K562 (cell line): ENCODE measurements around the gene KCNK3. TPM values are rescaled to one million over a fixed set of nuclear protein-coding genes. Genes with fewer than 3 reads are reported as not detected.

ENCODE experiments used
- ATAC-seq: fragments of 200-7000 bp; cut with Tn5 transposase; 3 replicates; pipeline ENCODE4 v1.9.1; 2020; ENCODE audit warnings: moderate library complexity
- BruUV-seq: library from RNA; stranded (reverse); fragments of 400-500 nt; replicated peaks from 2 replicates; lab custom pipeline; 2021; lab: Mats Ljungman, UMichigan
- CTCF ChIA-PET: fragments of 300-600 bp; formaldehyde crosslinking; extraction: SDS; loops from one replicate; lab custom pipeline; 2021; ENCODE audit warnings: low intra/inter-chr PET ratio; lab: Yijun Ruan, JAX
- POLR2A ChIA-PET: fragments of 300-600, 350-650 bp; sonication (Branson Sonifier 250); formaldehyde crosslinking; extraction: SDS; loops from one replicate; lab custom pipeline; 2021; ENCODE audit warnings: antibody characterized with exemption, inconsistent platforms; lab: Yijun Ruan, JAX
- DNase-seq, 4 experiments: peaks; one replicate each; pipeline versions ENCODE4 v3.0.0 to v3.0.0-alpha.2; 2011 to 2018; ENCODE audit warnings: low spot score in 3 of 4, mixed read lengths in 3 of 4; ENCODE audit errors: extremely low read depth in 1 of 4
- FAIRE-seq: peaks from 2 replicates; lab custom pipeline; 2011; peaks lifted over from hg19 to GRCh38; lab: Jason Lieb, UNC
- H2AFZ ChIP-seq: 2 replicates; pipeline ENCODE4 v1.6.0; 2011; ENCODE audit warnings: low read depth, low read length, control low read depth, inconsistent platforms
- H3K27ac ChIP-seq: fragments of 200-600 bp; 3 replicates; pipeline ENCODE4 v1.8.0; 2011; ENCODE audit warnings: low read depth, mild to moderate bottlenecking, control low read depth, inconsistent platforms, low read length, moderate library complexity, mixed read lengths; ENCODE audit errors: extremely low read depth
- H3K27me3 ChIP-seq, 2 experiments: fragments of 300-600 bp in 1 of 2; 2 replicates in 1 of 2; 3 replicates in 1 of 2; pipeline versions ENCODE4 v1.6.0 to v1.8.0; 2011; ENCODE audit warnings: inconsistent platforms in 2 of 2, low read length in 2 of 2, mild to moderate bottlenecking in 1 of 2, mixed read lengths in 1 of 2, moderate library complexity in 1 of 2; ENCODE audit not compliant: control insufficient read depth in 2 of 2, insufficient read depth in 2 of 2
- H3K36me3 ChIP-seq: fragments of 300-600 bp; 3 replicates; pipeline ENCODE4 v1.8.0; 2011; ENCODE audit warnings: mild to moderate bottlenecking, low read length, inconsistent platforms; ENCODE audit not compliant: control insufficient read depth, insufficient read depth
- H3K4me1 ChIP-seq, 2 experiments: fragments of 200-600 bp in 1 of 2; replicated peaks in 1 of 2; 2 replicates in 1 of 2; 3 replicates in 1 of 2; pipeline versions ENCODE4 v1.5.1 to v1.8.0; 2011; ENCODE audit warnings: inconsistent platforms in 2 of 2, low read length in 2 of 2, mild to moderate bottlenecking in 1 of 2, mixed read lengths in 1 of 2, moderate library complexity in 1 of 2; ENCODE audit not compliant: control insufficient read depth in 2 of 2, insufficient read depth in 2 of 2
- H3K4me2 ChIP-seq: 2 replicates; pipeline ENCODE4 v1.6.1; 2011; ENCODE audit warnings: low read length, control low read depth, inconsistent platforms, mixed read lengths; ENCODE audit not compliant: insufficient read depth
- H3K4me3 ChIP-seq: fragments of 200-600 bp; sonication (generic), shearing (Covaris generic); 2 replicates; pipeline ENCODE4 v1.5.1; 2016; ENCODE audit warnings: control low read depth, inconsistent platforms
- H3K79me2 ChIP-seq: fragments of 200-600 bp; 3 replicates; pipeline ENCODE4 v1.8.0; 2011; ENCODE audit warnings: low read length, inconsistent platforms; ENCODE audit not compliant: control insufficient read depth, insufficient read depth
- H3K9ac ChIP-seq, 2 experiments: 2 replicates each; pipeline versions ENCODE4 v1.6.0 to v1.6.1; 2011; ENCODE audit warnings: low read depth in 2 of 2, low read length in 2 of 2, control low read depth in 1 of 2, inconsistent platforms in 1 of 2, mild to moderate bottlenecking in 1 of 2, mixed read lengths in 1 of 2; ENCODE audit not compliant: insufficient read depth in 1 of 2
- H3K9me1 ChIP-seq: one replicate; pipeline ENCODE4 v1.6.0; 2011; ENCODE audit warnings: inconsistent platforms, mild to moderate bottlenecking, low read length, moderate library complexity; ENCODE audit not compliant: control insufficient read depth, insufficient read depth
- H3K9me3 ChIP-seq: replicated peaks from 2 replicates; pipeline ENCODE4 v1.5.1; 2011; ENCODE audit warnings: low read depth, low read length, inconsistent platforms; ENCODE audit not compliant: control insufficient read depth, insufficient read depth
- H4K20me1 ChIP-seq: replicated peaks from 2 replicates; pipeline ENCODE4 v1.6.1; 2011; ENCODE audit warnings: low read length, inconsistent platforms, mixed read lengths; ENCODE audit not compliant: control insufficient read depth, insufficient read depth
- CBX3 ChIP-seq, 2 experiments: IDR thresholded peaks; 1 replicate in 1 of 2; 2 replicates in 1 of 2; pipeline ENCODE4 v1.6.1; 2012; ENCODE audit warnings: inconsistent platforms in 2 of 2, low read length in 2 of 2, borderline replicate concordance in 1 of 2, control low read depth in 1 of 2
- CHD4 ChIP-seq: fragments of 200-600 bp; sonication (generic); IDR thresholded peaks from 3 replicates; pipeline ENCODE4 v1.6.1; 2012; ENCODE audit warnings: low read depth, mild to moderate bottlenecking, mixed read lengths, low read length, inconsistent platforms; ENCODE audit not compliant: insufficient read depth, insufficient replicate concordance, poor library complexity, severe bottlenecking
- MTA3 ChIP-seq: fragments of 450-650 bp; formaldehyde crosslinking; IDR thresholded peaks from 2 replicates; pipeline ENCODE4 v1.6.1; 2017; ENCODE audit warnings: mild to moderate bottlenecking, borderline replicate concordance
- NBN ChIP-seq: fragments of 450-650 bp; IDR thresholded peaks from 2 replicates; pipeline ENCODE4 v1.6.1; 2016; ENCODE audit warnings: low read depth, mild to moderate bottlenecking
- NR4A1 ChIP-seq, 2 experiments: fragments of 250-450 bp in 1 of 2; fragments of 450-650 bp in 1 of 2; sonication (Bioruptor Pico) in 1 of 2; IDR thresholded peaks; 2 replicates each; pipeline versions ENCODE4 v1.4.0 to v1.6.1; 2016 to 2020; ENCODE audit warnings: mild to moderate bottlenecking in 2 of 2, missing compliant biosample characterization in 1 of 2, missing genetic modification characterization in 1 of 2, moderate library complexity in 1 of 2
- RBM25 ChIP-seq: fragments of 200-400 bp; formaldehyde crosslinking; IDR thresholded peaks from 2 replicates; pipeline ENCODE4 v1.6.1; 2018; ENCODE audit warnings: low read length, low read depth, moderate library complexity; ENCODE audit not compliant: severe bottlenecking
- ZNF384 ChIP-seq: IDR thresholded peaks from 2 replicates; pipeline ENCODE4 v1.6.1; 2012; ENCODE audit warnings: low read depth, low read length, improper control_type of control experiment
- ZNF395 ChIP-seq: fragments of 200-800 bp; sonication (Bioruptor generic); IDR thresholded peaks from 2 replicates; pipeline ENCODE4 v1.6.1; 2017; ENCODE audit warnings: missing genetic modification characterization, missing compliant biosample characterization
- WGBS: fragments of 100-300 bp; shearing (Covaris generic); methylation state at CpG from one replicate; pipeline ENCODE4 v1.1.6; 2016; ENCODE audit warnings: low coverage, mixed read lengths; ENCODE audit not compliant: insufficient coverage; ENCODE audit errors: missing lambda C conversion rate; 5-methylcytosine and 5-hydroxymethylcytosine counted together
- in situ Hi-C: fragments of 300-500 bp; cut with MboI; formaldehyde crosslinking; loops from 4 replicates; pipeline ENCODE4 v1.15.0; 2018; ENCODE audit warnings: inconsistent platforms, mixed read lengths
- intact Hi-C: fragments of 100-400 bp; cut with micrococcal nuclease; formaldehyde crosslinking; loops from 2 replicates; pipeline ENCODE4 v1.14.2; 2022
- polyA plus RNA-seq, 8 experiments: library from polyadenylated mRNA; depleted of rRNA in 4 of 8; stranded (reverse) in 5 of 8; unstranded in 3 of 8; fragments of >200 nt; fragmentation: Nextera tagmentation in 2 of 8; fragmentation: Illumina TruSeq in 1 of 8; extraction: Ambion mirVana in 2 of 8; extraction: Trizol in 1 of 8; gene quantifications; 2 replicates each; pipeline versions ENCODE4 v1.2.1 to v1.2.3, GENCODE V29; 2011 to 2014; ENCODE audit warnings: inconsistent platforms in 1 of 8, missing spikeins in 1 of 8
- total RNA-seq, 7 experiments: library from RNA; depleted of rRNA in 6 of 7; stranded (reverse); fragments of >200 nt in 6 of 7; fragmentation: Illumina TruSeq in 2 of 7; extraction: Trizol in 2 of 7; gene quantifications; 2 replicates each; pipeline versions ENCODE4 v1.2.1 to v1.2.3, GENCODE V29; 2011 to 2021; ENCODE audit warnings: low replicate concordance in 1 of 7

Gene KCNK3
- total and polyA plus RNA-seq, 9 of the 15 experiments (the other 6 are each of a cell fraction or from before 2014, with no cell fraction given): 0.01 to 0.20 (median 0.07) TPM; not detected in 5

GRCh38 chr2:26767894-26768487 is 75.5 kb downstream of the KCNK3 start:
- Histone ChIP-seq H3K79me2 (peaks cover 91% of the 10 kb centered on the region), H3K4me2 (no peak overlapping the region), H3K36me3 (peaks cover 49% of the 10 kb centered on the region; the same call in 2 of the 3 replicates), H4K20me1 (peaks cover 4% of the 10 kb centered on the region; the same call in 1 of the 2 replicates), H2AFZ (no peak overlapping the region), H3K27ac (peak overlapping the region; percentile 66; the same call in 2 of the 3 replicates), H3K4me3 (no peak overlapping the region), H3K4me1 (peaks cover 76 to 79% of the 10 kb centered on the region in 2 experiments), H3K9me3 (no peaks in the 10 kb centered on the region), H3K9me1 (no peaks in the 10 kb centered on the region), H3K27me3 (no peaks in the 10 kb centered on the region), H3K9ac (peak overlapping the region; percentile 26 to 77; a peak in 1 of 4 replicates)
- intact Hi-C loops (loop anchor here (10.0 kb wide), 1 partner anchor 247 kb away; no protein-coding TSS in a partner anchor), in situ Hi-C loops (no loop called here)
- 80% methylated on average over 4 of the region's 5 CpGs for WGBS
- ChIA-PET POLR2A (interaction anchor here (1.6 kb wide), 2 partner anchors 10 to 64 kb away, joined by 4 read pairs; no protein-coding TSS in a partner anchor), CTCF (no interaction called here)
- BruUV-seq: no TSS peak
- no peak for ATAC-seq
- no peak for FAIRE-seq
- DNase-seq: no peak
- TF ChIP-seq NBN (no peak), RBM25 (peak; percentile 95), ZNF384 (peak; percentile 59), CHD4 (peak; percentile 61), NR4A1 (CRISPR knock-in tag; IDR thresholded peaks at IDR 0.05) (no peak), NR4A1 (tag; IDR thresholded peaks at IDR 0.05) (no peak), CBX3 (IDR thresholded peaks at IDR 0.05; ENCODE audit: borderline replicate concordance in 1 of 2, low read length in 2 of 2) (0 out of 3 replicates have a peak, but pooled peaks of 1 of the 2 experiments have one; percentile 58), ZNF395 (CRISPR knock-in tag) (no peak), MTA3 (no peak)
